ENCODE data around the gene CPPED1.

The CPPED1 gene

DNA sequence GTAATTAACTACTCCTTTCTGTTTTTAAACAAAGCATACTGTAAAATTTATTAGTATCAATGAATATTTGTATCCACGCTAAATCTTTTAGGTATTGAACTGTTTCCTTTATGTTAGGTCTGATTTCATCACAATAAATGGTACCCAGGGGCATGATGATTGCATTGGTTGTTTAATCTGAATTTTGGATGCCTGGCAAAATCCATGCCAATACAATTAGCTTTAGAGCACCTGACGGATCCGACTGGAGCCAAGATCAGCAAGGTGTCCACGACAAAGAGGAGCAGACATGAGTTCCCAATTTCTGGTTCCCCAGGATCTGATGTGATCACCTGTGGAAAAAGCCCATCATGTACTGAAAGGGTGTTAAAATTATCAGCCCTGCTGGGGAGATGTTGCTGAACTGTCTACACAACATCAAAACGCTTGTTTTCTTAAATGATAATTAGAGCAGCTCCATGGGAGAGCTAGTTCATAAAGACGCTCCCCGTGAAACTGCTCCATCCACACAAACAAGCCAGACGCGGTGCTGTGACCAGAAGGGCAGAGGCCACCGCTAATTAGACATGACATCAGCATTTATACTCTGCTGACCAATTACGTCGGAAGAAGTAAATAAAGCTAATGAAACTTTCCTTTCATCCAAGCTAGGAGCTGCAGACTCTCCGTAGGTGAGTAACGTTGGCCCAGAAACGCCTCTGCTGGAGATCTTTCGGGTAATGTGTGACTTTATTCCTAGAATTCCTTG, 151.7 kb downstream of the CPPED1 start:
- no peak for DNase-seq (ENCODE audit: low read depth in 2 of 2, low spot score in 1 of 2)

DNA sequence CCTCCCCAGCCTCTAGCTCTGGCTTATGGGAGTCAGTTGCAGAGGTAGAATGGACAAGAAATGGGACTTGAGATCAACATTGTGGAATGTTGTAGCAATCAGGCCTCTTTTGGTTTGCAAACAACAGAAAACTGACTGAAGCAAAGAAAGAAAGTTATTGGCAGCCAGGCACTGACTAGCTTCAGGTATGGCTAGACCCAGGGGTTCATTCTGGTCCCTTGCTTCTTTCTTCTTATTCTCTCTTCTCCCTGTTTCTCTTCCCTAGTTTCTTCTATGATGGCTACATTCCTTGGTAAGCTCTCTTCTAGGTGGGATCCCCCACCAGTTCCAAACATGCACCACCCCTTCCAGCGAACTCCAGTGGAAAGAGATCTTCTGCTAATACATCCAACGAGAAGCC, 154.3 kb downstream of the CPPED1 start:
- no peak for DNase-seq (ENCODE audit: low read depth in 2 of 2, low spot score in 1 of 2)

DNA sequence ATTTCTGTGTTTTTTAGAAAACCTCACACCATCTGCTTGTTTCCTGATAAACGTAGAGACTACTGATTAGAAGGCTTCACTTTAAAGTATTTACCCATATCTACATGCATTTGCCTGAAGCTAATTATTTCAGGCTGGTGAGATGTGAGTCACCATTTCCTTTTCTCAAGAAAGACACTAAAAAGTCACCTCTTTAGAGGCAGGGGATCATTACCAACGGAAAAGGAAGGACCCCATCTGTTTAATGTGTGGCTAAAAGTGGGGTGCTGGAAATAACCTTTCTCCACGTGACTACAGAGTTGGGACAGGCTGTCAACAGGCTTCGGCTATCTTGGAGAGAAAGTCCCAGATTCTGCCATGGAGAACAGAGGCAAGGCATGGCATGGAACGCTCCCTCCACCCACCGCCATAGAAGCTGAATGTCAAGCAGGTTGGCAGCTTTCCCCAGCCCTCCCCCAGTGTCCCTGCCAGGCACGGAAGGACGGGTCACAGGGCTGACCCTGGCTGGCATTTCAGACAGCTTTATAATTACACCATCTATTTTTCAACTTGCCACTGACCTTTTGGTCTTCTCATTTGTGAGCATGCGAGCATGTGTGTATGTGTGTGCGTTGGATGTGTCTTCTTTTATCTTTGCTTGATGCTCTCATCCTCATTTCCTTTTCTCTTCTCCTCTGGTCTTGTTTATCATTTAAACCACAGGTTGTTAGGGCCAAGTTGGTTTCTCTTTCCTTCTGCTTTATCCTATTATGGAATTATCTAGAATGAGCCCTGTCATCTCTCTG, 157.0 kb downstream of the CPPED1 start:
- no peak for DNase-seq (ENCODE audit: low read depth in 2 of 2, low spot score in 1 of 2)

DNA sequence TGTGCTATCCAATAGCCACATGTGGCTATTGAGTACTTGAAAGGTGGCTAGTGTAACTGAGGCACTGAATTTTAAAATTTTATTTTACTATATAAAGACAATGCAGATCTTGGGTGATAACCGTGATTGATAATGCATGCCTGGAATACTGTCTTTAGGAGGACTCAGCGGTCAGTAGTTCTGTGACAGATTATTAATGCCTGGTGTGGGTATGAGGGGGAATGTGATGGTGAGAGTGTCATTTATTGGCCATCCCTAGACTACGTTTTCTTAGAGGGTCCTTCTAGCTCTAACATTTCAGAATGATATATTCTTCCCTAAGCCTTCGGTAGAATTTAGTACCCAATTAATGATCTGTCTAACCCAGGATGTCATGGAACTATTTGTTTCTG, 157.6 kb downstream of the CPPED1 start:
- DNase-seq (ENCODE audit: low read depth in 2 of 2, low spot score in 1 of 2), result no peak

DNA sequence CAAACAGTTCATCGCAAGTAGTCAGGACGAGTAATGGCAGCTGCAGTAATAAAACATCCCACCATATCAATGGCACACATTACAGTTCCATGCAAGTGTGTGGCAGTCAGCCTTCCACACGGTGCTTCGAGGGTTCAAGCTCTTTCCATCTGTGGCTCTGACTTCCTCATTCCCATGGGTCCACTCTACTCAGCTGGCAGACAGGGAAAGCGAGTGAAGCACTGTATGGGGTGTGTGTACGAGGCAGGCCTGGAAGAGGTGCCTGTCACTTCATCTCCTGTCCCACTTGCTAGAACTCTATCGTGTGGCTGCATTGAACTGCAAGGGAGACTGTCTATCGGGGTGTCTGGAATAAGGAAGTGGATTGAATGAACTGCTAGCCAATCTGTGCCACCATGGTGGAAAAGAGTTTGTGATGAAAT, 160.6 kb downstream of the CPPED1 start:
- no peak for DNase-seq (ENCODE audit: low read depth in 2 of 2, low spot score in 1 of 2)

DNA sequence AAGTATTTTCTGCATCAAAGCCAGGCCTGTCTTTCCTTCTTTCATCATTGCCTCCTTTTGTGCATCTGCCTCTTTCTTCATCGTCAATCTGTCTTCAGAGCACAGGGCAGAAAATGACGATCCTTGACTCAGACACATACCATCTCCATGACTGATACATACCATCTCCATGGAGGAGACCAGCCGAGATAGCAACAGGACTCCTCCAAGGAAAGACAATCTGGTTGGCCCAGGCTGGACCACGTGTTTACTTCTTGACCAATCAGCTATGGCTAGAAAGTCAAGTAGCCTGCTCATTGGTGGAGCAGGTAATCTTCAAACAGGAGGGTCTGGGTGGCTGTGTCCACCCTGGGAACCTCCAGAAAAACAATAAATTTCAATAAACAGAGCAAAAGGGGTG, 164.6 kb downstream of the CPPED1 start:
- no peak for DNase-seq (ENCODE audit: low read depth in 2 of 2, low spot score in 1 of 2)

DNA sequence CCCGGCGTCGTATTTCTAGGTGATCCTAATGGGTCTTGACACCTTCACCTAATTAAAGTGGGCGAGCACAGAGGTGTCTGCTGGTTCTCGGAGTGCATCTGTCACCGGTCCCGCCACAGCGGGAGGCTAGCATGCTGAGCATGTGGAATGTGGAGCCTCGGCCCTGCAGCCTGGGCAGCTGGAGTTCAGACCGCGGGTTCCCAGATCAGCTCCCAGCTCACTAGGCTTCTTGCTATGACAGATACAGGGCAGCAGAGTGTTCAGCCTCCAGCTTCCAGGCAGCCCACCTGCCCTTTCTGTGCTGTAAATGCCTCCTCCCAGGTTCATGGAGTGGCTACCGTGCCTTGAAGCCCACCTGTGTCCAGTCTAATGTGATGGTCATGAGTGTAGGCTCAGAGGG, 166.7 kb downstream of the CPPED1 start:
- no peak for DNase-seq (ENCODE audit: low read depth in 2 of 2, low spot score in 1 of 2)

DNA sequence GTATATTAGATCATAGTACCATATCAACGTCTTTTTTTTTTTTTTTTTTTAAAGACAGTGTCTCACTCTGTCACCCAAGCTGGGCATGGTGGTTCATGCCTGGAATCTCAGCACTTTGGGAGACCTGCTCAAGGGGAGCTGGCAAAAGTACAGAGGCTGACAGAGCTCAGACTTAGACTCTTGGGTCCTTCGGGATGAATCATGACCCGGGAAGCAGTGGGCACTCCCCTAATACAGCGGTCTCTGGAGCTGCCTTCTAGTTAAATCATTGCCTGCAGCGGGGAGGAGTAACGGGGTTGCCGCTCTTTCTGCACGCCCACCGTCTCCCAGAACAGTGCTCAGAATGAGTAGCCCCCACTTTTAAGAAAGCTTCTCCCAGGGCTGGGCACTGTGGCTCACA, 174.4 kb downstream of the CPPED1 start:
- DNase-seq (ENCODE audit: low read depth in 2 of 2, low spot score in 1 of 2), result no peak

DNA sequence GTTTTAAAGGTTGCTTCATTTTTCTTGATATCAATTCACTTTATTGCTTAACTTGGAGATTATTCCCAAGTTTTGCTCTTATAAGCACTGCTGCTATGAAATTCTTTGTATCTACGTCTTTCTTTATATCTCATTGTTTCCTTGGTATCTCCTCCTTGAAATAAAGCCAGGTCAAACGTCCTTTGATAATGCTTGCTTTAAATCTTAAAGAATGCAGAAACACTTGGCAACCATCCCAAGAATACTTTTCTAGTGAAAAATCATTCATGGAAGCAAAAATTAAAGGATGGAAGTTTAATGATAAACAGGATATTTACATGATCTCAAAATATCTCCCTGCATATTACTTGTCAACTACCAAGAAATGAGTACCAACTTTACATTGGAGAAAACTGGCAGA, 175.2 kb downstream of the CPPED1 start:
- no peak for DNase-seq (ENCODE audit: low read depth in 2 of 2, low spot score in 1 of 2)

DNA sequence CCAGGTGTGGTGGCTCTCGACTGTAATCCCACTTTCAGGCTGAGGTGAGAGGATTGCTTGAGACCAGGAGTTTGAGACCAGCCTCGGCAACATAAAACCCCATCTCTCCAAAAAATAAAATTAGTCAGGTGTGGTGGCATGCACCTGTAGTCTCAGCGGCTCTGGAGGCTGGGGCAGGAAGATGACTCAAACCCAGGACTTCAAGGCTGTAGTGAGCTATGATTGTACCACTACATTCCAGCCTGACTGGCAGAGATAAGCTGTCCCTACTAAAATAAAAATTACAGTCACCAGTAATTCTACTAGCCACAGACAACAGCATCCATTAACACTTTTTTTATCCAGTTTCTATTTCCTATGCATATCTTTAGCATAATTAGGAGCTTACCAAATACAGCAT, 176.3 kb downstream of the CPPED1 start:
- no peak for DNase-seq (ENCODE audit: low read depth in 2 of 2, low spot score in 1 of 2)

DNA sequence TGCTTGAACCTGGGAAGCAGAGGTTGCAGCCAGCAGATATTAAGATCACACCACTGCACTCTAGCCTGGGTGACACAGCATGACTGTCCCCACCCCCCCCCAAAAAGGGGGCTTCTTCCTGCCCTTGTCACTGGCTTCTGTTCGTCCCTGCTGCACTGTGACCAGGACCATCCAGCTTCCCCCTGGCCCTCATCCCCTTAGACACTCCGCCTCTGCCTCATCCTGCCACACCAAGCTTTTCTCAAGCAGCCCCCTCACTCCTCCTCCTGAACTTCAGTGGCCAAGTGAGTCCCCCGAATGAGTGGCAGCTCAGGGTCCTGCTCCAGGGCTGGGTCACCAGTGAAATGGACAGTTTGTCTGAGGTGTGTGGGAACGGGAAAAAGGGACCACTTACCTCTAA, 177.3 kb downstream of the CPPED1 start:
- DNase-seq (ENCODE audit: low read depth in 2 of 2, low spot score in 1 of 2), result no peak

DNA sequence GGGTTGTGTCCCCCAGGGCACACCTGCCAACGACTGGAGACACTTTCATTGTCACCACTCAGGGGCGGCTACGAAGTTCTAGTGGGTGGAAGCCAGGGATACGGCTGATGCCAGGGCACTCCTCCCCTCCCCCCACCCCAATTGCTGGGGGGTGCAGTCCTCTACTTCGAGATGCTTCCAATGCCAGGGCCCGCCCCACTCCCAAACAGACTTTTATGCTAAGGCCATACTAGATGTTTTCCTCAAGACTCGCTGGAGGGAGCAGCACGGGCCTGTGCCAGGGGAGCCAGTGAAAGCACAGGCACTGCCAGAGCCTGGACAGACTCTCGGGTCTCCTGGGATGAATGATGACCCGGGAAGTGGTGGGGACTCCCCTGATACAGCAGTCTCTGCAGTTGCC, 178.0 kb downstream of the CPPED1 start:
- no peak for DNase-seq (ENCODE audit: low read depth in 2 of 2, low spot score in 1 of 2)

DNA sequence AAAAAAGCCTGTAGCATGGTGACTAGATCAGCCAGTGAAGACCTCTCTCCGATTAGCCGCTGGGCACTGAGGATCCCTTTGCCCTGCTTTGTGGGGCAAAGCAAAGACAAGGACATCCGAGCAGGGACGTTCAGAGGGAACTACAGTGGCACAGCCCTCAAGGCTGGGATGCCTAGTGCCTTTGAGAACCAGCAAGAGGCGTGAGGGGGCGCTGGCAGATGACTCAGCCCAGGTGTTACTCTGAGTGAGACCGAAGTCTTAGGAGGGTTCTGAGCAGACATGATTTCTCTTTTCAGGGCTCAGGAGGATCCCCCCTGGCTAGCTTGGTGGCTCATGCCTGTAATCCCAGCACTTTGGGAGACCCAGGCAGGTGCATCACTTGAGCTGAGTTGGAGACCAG, 178.6 kb downstream of the CPPED1 start:
- DNase-seq (ENCODE audit: low read depth in 2 of 2, low spot score in 1 of 2), result no peak

DNA sequence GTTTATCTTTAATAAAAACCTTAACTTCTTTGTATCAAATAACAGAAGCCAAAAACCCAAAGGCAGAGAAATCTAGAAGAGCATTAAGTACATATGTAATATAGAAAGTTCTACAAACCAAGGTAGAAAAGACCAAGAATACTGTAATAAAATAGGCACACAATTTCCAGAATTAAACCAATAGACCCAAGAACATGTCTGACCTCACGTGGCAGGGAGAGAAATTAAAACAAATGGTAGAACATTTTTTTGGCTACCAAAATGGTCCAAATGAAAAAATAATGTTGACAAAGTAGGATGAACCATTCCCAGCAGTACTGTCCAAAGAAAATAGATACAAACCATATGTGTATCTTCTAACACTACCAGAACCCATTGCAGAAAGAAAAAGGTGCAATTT, 183.5 kb downstream of the CPPED1 start:
- DNase-seq (ENCODE audit: low read depth in 2 of 2, low spot score in 1 of 2), result no peak

DNA sequence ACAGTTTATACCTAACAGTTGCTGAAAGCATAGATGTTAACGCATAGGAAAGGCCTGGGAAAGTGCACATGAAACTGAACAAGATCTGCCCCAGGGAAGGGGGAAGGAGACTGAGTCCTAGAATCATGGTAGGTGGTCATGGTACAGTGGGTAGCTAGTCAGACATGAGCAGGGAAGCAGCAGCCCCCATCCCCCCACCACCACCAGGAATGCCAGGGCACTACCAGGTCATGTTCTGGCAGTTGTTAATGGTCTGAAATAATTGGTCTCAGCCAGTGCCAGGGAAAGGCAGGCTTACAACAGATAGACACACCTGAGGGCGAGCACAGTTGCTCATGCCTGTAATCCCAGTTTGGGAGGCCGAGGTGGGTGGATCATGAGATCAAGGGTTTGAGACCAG, 185.2 kb downstream of the CPPED1 start:
- no peak for DNase-seq (ENCODE audit: low read depth in 2 of 2, low spot score in 1 of 2)

DNA sequence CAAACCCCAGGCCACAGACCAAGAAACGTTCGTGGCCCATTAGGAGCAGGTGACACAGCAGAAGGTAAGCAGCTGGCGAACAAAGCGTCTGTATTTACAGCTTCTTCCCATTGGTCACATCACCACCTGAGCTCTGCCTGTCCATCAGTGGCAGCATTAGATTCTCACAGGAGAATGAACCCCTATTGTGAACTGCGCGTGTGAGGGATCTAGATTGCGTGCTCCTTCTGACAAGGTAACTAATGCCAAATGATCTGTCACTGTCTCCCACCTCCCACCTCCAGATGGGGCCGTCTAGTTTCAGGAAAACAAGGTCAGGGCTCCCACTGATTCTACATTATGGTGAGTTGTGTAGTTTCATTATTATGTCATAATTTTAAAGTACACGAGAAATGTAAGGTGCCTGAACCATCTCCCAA, 186.3 kb downstream of the CPPED1 start:
- no peak for DNase-seq (ENCODE audit: low read depth in 2 of 2, low spot score in 1 of 2)

DNA sequence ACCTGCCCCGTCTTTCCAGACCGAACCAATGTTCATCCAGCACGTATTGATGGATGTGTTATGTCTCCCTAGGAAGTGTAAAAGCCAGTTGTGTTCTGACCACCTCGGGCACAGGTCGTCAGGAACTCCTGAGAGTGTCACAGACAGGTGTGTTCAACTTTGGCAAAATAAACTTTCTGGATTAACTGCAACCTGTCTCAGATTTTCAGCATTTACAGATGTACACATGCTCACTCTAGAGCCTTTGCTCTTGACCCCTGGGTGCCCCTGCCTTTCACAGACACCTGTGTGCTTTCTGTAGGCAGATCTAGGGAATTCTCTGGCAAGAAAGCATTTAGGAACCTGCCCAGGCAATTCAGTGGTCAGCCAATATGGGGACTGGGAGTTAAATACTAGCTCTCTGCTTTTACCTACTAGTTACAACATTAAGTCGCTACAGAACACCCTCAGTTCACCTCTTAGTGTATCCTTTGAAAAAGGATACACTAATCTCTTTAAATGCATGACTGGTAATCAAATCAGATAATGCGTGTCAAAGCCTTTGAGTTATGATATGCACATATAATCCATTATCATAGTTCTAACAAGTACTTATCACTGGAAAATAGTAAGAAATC, 188.9 kb downstream of the CPPED1 start:
- DNase-seq (ENCODE audit: low read depth in 2 of 2, low spot score in 1 of 2), result no peak

DNA sequence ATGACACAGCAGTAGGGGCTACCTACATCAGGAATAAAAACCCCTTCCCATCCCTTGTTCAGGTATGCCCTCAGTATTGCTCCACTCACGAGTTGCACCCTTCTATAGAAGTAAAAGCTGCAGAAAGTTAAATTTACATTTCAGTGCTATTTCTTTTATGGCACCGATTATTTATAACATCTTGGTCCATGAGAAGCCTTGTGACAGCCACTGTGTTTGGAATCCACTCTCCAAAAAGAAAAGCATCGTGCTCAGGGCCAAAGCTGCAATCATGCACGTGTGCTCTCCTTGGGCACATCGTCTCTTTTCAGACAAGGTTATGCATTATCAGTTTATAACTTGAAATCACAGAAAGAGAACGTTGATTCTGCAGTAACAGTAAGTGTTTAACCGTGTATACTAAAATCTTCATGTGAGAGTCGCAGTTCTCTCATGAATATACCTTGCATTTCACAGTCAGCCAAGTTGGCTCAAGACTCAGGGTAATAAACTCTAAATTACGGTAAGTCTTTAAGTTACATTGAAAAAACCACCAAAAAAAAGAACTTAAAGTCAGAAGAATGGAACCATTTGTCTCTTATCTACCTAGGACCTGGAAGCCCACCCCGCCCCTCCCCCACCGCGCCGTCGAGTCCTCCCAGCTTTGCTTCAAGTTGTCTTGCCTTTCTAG, 189.6 kb downstream of the CPPED1 start:
- no peak for DNase-seq (ENCODE audit: low read depth in 2 of 2, low spot score in 1 of 2)

DNA sequence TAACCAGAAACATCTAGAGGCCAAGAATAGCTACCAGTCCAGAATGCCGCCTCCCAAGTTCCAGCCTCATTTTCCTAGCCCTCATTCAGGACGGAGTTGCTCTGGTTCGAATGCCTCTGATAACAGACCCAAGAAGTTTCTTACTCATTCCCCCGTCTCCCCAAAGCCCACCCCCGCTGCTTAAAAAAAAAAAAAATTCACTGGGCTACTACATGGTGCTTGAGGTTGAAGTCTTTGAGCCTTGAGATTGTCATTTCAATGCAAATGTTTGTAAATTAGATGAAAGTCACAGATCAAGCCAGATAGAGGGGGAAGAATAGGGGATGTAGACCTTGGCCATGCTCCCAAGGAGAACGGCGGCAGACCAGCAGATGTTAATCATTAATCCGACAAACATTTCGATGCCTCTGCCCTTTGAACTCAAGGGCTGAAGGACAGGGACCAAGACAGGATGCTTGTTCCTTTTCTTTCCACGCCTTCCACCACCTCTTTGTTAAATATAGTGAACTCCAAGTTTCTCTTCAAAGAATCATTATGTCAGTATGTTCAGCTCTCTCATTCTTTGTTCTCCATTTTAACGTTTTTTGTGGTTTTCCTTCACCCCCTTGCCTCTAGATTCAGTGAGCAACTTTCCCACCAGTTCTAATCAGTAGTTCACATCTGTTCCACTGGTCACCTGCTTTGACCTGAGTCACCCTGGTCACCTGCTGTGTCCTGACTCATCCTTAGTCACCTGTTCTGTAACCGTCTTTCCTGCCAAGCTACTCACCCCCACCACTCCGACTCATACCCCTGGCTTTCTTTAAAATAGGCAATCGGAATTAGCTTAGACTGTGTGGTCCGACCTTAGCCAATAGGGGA, 190.3 kb downstream of the CPPED1 start:
- peak in 1 of 2 donors; percentile 24 for DNase-seq (ENCODE audit: low read depth in 2 of 2, low spot score in 1 of 2)

DNA sequence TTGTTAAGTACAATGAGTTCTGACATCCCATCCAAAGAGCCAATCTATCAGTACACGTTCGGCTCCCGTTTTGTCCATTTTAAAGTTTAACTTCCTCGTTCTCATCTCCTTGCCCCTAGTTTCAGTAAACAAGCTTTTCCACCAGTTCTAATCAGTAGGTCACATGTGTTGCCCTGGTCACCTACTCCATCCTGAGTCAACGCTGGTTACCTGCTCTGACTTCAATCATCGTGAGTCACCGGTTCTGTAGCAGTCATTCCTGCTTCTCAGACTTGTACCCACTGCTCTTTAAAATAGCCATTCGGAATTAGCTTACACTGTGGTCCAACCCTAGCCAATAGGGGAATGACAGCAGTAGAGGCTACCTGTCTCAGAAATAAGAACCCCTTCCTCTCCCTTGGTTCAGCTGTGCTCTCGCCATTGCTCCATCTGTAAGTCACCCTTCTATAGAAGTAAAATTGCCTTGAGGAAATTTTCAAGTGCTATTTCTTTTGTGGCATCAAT, 191.0 kb downstream of the CPPED1 start:
- DNase-seq (ENCODE audit: low read depth in 2 of 2, low spot score in 1 of 2), result no peak

Measured in stimulated activated CD8-positive, alpha-beta memory T cell treated with anti-CD3 and anti-CD28 coated beads, Interleukin-4, amount 100 ng/mL, for 4 hours (primary cell).